Erythroblast (primary cell): ENCODE data around the gene DLGAP4.

Experiments
- GATA1 ChIP-seq: IDR thresholded peaks from 2 replicates; pipeline ENCODE4 v1.6.1; 2011; ENCODE audit warnings: low read depth, mild to moderate bottlenecking, control low read depth, low read length, moderate library complexity
- POLR2A ChIP-seq: IDR thresholded peaks from 2 replicates; pipeline ENCODE4 v1.6.1; 2011; ENCODE audit warnings: mild to moderate bottlenecking, low read length

DNA sequence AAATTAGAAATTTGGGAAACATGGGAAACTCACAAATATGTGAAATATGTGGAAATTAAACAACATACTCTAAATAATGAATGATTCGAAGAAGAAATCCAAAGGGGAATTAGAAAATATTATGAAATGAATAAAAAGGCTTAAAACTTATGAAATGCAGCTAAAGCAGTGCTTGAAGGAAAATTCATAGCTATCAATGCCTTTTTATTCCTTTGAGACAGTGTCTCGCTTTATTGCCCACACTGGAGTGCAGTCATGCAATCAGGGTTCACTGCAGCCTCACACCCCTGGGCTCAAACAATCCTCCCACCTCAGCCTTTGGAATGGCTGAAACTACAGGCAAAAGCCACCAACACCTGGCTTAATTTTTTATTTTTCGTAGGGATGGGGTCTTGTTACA lies 259.4 kb downstream of the DLGAP4 start:
- TF ChIP-seq POLR2A (no peak), GATA1 (no peak)
